GM12891 (cell line): ENCODE measurements around the gene RNF11.

Source experiments
- DNase-seq: peaks from one replicate; pipeline ENCODE4 v3.0.0; 2011; ENCODE audit warnings: low spot score; ENCODE audit not compliant: insufficient read length
- FAIRE-seq: peaks from 2 replicates; lab custom pipeline; 2011; peaks lifted over from hg19 to GRCh38; lab: Jason Lieb, UNC
- PAX5 ChIP-seq: IDR thresholded peaks from 2 replicates; pipeline ENCODE4 v1.6.1; 2011; ENCODE audit warnings: low read length, moderate library complexity, mild to moderate bottlenecking; ENCODE audit not compliant: insufficient read depth, severe bottlenecking
- POLR2A ChIP-seq: IDR thresholded peaks from 2 replicates; pipeline ENCODE4 v1.6.1; 2011; ENCODE audit warnings: low read depth, low read length, control low read depth
- POLR2AphosphoS5 ChIP-seq: IDR thresholded peaks from 2 replicates; pipeline ENCODE4 v1.6.1; 2011; ENCODE audit warnings: low read depth, low read length, control low read depth
- POU2F2 ChIP-seq: IDR thresholded peaks from 2 replicates; pipeline ENCODE4 v1.6.1; 2011; ENCODE audit warnings: low read depth, mild to moderate bottlenecking, control low read depth, low read length, moderate library complexity
- SPI1 ChIP-seq: IDR thresholded peaks from 2 replicates; pipeline ENCODE4 v1.6.1; 2011; ENCODE audit warnings: low read depth, low read length, control low read depth
- TAF1 ChIP-seq: IDR thresholded peaks from 2 replicates; pipeline ENCODE4 v1.6.1; 2011; ENCODE audit warnings: low read depth, low read length, control low read depth

The RNF11 gene

DNA sequence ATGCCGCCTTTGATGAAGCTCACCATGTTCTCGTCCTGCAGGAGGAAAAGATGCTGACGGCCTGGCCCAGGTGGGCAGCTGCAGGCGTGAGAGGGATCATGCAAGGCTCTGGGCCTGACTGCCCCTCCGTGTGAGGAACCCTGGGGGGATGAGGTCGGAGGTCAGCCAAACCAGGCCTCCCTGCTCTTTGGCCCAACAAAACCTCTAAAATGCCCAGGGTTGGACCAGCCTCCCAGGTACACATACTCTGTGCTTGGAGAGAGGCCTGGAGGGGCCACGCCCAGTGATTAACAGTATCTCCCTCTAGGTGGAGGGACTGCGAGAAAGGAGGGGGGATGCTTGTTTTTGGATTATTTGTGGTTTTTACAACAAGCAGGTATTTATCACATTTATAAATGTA lies 73.2 kb downstream of the RNF11 start:
- TF ChIP-seq SPI1 (no peak), PAX5 (no peak)
- FAIRE-seq (no peak), DNase-seq (no peak)

- no peak for TF ChIP-seq POU2F2
- TF ChIP-seq PAX5 = no peak
- TF ChIP-seq POLR2AphosphoS5 = no peak
- no peak for TF ChIP-seq POLR2A
- TF ChIP-seq TAF1 = no peak
- TF ChIP-seq SPI1 = no peak
Observed at GRCh38 chr1:51310871-51311613, 75.0 kb downstream of the RNF11 start.

DNA sequence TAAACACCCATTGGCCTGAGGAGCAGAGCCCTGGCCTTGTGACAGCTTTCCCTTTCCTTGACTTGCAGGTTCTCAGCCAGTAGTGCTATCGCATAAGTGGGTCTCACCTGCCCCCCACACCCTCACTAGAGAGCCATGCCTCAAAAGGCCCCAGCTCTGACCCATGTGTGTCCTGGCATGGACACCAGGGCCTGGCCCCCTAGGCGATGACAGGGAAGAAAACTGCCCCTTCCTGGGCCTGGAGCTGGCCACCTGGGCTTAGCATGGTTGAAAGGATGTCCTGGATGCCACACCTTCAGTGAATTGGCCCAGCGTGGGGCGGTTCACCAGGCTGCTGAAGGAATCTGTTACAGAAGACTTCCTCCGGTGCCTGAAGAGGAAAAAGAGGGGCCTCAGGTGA lies 75.8 kb downstream of the RNF11 start:
- no peak for DNase-seq
- no peak for TF ChIP-seq POLR2AphosphoS5
- TF ChIP-seq TAF1 = no peak
- no peak for TF ChIP-seq POLR2A
- TF ChIP-seq POU2F2 = no peak
- TF ChIP-seq PAX5 = no peak
- no peak for TF ChIP-seq SPI1
- no peak for FAIRE-seq

More at GRCh38 chr1:51310871-51311613, 75.0 kb downstream of the RNF11 start:
- DNase-seq (no peak), FAIRE-seq (peak; percentile 69)

DNA sequence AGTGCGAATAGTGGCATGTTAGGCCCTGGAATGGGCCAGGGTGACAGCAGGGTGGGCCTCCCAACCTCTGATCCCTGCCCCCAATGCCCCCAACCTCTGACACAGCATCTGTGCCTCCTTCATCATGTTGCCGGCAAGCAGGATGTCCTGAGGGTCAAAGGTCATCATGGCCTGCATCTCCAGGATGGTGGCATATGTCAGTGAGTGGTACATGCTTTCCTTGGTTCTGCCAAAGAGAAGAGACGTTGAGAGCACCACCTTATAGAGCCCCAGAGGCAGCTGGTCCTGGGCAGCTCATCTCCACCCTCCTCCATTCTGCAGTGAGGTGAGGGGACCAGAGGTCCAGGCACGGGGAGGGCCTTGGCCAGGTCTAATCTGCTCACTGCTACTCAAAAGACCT lies 76.6 kb downstream of the RNF11 start:
- no peak for DNase-seq
- no peak for TF ChIP-seq SPI1
- FAIRE-seq = no peak

DNA sequence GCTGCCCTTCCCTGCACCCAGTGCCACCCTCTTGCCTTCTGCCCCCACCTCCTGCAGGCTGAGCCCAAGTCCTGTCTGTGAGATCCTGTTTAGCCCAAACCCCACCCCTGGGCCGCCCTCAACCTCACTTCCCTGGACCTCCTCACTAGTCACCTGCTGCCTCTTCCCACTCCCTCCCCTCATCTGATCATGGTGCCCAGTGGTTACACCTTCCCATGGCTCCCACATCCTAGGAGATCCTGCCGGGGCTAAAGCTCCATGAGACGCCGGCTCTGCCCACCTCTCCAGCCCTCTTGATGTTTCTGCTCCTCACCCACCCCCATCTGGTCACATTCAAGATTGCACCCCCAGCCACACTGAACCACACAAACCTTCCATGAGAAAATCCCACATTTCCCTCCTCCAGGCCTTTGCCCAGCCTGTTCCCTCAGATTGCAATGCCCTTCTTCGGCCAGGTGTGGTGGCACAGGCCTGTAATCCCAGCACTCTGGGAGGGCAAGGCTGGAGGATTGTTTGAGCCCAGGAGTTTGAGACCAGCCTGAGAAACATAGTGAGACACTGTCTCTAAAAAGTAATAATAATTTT lies 77.3 kb downstream of the RNF11 start:
- FAIRE-seq (no peak), DNase-seq (no peak)
- TF ChIP-seq TAF1 (no peak), SPI1 (no peak), POLR2A (no peak), POLR2AphosphoS5 (no peak), POU2F2 (no peak), PAX5 (no peak)

DNA sequence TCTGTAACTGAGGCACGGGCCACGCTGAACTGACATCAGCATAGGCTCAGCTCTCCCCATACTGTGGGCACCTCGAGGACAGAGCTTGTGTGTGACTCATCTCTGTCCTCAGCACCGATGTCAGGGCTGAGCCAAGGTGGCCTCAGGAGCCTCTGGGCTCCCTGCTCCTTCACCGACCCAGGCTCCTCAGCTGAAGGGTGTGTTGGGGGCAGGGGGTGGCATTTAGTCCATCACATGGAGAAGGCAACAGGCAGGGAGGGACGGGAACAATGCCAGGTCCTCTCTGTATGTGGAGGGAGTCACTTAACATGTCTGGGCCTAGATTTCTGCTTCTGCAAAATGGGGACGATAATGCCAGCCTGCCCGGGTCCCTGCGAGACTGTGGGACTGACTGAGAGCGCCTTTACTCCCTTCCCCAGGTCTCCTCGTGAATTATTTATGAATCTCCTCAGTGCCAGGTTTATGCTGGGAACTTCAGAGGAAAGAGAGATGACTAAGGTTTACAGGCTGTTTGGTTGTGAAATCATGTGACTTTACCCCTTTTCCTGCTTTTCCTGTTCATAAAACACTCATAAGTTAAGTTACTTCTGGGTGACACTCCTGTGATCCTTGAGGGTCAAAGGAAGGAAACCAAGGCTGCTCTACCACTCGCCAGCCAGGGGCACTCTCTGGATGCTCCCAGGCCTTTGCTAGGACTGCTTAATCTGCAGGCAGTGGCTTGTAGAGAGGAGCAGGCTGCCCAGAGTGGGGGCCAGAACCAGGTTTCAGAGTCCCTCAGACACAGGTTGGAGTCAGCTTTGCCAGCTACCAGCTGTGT lies 78.1 kb downstream of the RNF11 start:
- DNase-seq (no peak), FAIRE-seq (peak; percentile 66)
- no peak for TF ChIP-seq TAF1
- TF ChIP-seq POLR2A = no peak
- no peak for TF ChIP-seq PAX5
- no peak for TF ChIP-seq POU2F2
- TF ChIP-seq POLR2AphosphoS5 = no peak
- TF ChIP-seq SPI1 = no peak

GRCh38 chr1:51314974-51315373 lies 78.9 kb downstream of the RNF11 start:
- FAIRE-seq (no peak), DNase-seq (no peak)
- TF ChIP-seq POU2F2 (no peak), PAX5 (no peak)

DNA sequence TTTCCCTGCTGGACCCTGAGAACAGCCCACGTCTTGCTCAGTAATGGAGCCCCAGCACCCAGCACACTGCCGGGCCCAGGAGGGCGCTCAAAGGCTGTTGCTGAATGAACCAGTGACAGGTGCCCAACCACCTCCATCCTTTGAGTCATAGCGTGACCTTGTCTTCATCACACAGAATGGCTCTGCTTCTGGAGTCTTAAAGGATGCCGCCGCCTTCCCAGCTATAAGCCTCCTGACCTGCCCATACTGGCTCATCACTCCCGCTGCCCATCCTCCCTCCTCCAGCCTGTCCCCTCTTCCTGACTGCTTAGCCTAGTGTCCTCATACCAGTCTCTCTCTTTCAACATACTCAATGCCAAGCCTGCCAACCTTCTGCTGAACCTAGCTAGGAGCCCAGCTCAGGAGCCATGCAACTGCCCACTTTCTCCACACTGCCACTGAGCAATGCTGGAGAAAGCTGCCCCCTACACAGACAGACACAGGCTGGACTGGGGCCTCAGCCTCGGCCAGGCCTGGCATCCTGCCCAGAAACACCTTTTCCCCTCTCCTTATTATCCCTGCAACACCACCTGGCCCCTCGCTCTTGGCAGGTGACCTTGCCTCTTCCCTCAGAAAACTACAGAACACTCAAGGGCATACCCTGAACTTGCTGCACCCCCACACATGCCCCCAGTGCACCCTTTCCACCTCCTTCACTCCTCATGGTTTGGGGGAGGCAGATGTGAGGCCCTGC lies 80.2 kb downstream of the RNF11 start:
- FAIRE-seq = no peak
- TF ChIP-seq TAF1 (no peak), POLR2AphosphoS5 (no peak), POU2F2 (no peak), SPI1 (no peak), PAX5 (no peak), POLR2A (no peak)
- DNase-seq = no peak

DNA sequence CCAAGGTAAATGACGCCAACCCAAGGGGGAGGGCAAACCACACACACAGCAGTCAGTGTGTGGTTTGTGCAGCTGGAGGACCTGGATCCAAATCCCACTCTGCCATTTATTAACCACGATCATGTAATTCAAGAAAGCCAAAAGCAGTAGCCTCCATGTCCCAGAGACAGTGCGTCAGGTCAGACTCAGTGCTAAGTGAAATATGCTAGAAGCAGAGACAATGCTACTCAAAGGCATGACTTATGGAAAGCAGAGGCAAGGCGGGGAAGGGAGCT lies 80.7 kb downstream of the RNF11 start:
- TF ChIP-seq POU2F2 (no peak), SPI1 (no peak), TAF1 (no peak), POLR2AphosphoS5 (no peak), PAX5 (no peak)
- no peak for FAIRE-seq
- DNase-seq = no peak

DNA sequence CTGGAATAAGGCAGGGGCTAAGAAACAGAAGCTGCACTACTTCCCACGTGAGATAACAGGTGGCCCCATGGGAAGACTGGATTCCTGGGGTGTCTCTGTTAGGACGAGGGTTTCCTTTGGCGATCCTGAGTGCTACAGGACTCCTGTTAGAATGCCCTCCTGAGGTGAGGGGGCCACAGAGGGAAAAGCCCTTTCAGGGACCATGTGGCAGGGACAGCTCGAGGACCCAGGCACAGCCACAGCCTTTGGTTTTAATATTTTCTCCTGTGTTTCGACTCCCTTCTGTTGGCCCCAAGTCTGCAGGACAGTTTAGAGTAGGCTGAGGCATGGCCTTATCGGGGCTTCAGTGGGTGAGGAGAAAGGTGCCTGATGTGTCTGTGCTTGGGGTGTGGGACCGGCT lies 81.7 kb downstream of the RNF11 start:
- no peak for DNase-seq
- no peak for TF ChIP-seq POLR2A
- TF ChIP-seq PAX5 = no peak
- no peak for TF ChIP-seq POU2F2
- no peak for TF ChIP-seq SPI1
- TF ChIP-seq TAF1 = no peak
- no peak for TF ChIP-seq POLR2AphosphoS5
- FAIRE-seq = no peak
